SK-N-SH treated with all-trans-retinoic acid at 6 μM for 48 hours (cell line): Measurements from ENCODE around the gene DBF4.

ENCODE experiments used
- CSDC2 ChIP-seq: fragments of 250-450 bp; sonication (Bioruptor Pico); IDR thresholded peaks from 2 replicates; pipeline ENCODE4 v1.5.0; 2020; ENCODE audit warnings: mild to moderate bottlenecking, moderate library complexity
- SNAI2 ChIP-seq: fragments of 250-450 bp; sonication (Bioruptor Pico); IDR thresholded peaks from 2 replicates; pipeline ENCODE4 v1.5.0; 2020; ENCODE audit warnings: mild to moderate bottlenecking, moderate library complexity
- TOX ChIP-seq: fragments of 250-450 bp; sonication (Bioruptor Pico); IDR thresholded peaks from 2 replicates; pipeline ENCODE4 v1.8.0; 2021; ENCODE audit warnings: mild to moderate bottlenecking, moderate library complexity, borderline replicate concordance
- ZFP3 ChIP-seq: fragments of 250-450 bp; sonication (Bioruptor Pico); IDR thresholded peaks from 2 replicates; pipeline ENCODE4 v1.5.0; 2020; ENCODE audit warnings: mild to moderate bottlenecking, moderate library complexity
- TF ChIP-seq, protein P1 (sequence below): fragments of 250-450 bp; sonication (Bioruptor Pico); IDR thresholded peaks from 2 replicates; pipeline ENCODE4 v1.5.1; 2020; ENCODE audit warnings: low read depth, mild to moderate bottlenecking, moderate library complexity
- TF ChIP-seq, protein P2 (sequence below): fragments of 250-450 bp; sonication (Bioruptor Pico); IDR thresholded peaks from 2 replicates; pipeline ENCODE4 v1.8.0; 2020; ENCODE audit warnings: mild to moderate bottlenecking, moderate library complexity, borderline replicate concordance

- no peak for TF ChIP-seq ZFP3 (CRISPR knock-in tag)
- TF ChIP-seq, protein P1, sequence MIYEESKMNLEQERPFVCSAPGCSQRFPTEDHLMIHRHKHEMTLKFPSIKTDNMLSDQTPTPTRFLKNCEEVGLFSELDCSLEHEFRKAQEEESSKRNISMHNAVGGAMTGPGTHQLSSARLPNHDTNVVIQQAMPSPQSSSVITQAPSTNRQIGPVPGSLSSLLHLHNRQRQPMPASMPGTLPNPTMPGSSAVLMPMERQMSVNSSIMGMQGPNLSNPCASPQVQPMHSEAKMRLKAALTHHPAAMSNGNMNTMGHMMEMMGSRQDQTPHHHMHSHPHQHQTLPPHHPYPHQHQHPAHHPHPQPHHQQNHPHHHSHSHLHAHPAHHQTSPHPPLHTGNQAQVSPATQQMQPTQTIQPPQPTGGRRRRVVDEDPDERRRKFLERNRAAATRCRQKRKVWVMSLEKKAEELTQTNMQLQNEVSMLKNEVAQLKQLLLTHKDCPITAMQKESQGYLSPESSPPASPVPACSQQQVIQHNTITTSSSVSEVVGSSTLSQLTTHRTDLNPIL: no peak
- no peak for TF ChIP-seq CSDC2 (CRISPR knock-in tag)
- TF ChIP-seq, protein P2, sequence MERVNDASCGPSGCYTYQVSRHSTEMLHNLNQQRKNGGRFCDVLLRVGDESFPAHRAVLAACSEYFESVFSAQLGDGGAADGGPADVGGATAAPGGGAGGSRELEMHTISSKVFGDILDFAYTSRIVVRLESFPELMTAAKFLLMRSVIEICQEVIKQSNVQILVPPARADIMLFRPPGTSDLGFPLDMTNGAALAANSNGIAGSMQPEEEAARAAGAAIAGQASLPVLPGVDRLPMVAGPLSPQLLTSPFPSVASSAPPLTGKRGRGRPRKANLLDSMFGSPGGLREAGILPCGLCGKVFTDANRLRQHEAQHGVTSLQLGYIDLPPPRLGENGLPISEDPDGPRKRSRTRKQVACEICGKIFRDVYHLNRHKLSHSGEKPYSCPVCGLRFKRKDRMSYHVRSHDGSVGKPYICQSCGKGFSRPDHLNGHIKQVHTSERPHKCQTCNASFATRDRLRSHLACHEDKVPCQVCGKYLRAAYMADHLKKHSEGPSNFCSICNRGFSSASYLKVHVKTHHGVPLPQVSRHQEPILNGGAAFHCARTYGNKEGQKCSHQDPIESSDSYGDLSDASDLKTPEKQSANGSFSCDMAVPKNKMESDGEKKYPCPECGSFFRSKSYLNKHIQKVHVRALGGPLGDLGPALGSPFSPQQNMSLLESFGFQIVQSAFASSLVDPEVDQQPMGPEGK (CRISPR knock-in tag): no peak
- no peak for TF ChIP-seq TOX (CRISPR knock-in tag)
- TF ChIP-seq SNAI2 (CRISPR knock-in tag): no peak
These were observed 22.9 kb upstream of the DBF4 start for GRCh38 chr7:87853237-87853864.
